ENCODE measurements around the gene PSKH1.

DNA sequence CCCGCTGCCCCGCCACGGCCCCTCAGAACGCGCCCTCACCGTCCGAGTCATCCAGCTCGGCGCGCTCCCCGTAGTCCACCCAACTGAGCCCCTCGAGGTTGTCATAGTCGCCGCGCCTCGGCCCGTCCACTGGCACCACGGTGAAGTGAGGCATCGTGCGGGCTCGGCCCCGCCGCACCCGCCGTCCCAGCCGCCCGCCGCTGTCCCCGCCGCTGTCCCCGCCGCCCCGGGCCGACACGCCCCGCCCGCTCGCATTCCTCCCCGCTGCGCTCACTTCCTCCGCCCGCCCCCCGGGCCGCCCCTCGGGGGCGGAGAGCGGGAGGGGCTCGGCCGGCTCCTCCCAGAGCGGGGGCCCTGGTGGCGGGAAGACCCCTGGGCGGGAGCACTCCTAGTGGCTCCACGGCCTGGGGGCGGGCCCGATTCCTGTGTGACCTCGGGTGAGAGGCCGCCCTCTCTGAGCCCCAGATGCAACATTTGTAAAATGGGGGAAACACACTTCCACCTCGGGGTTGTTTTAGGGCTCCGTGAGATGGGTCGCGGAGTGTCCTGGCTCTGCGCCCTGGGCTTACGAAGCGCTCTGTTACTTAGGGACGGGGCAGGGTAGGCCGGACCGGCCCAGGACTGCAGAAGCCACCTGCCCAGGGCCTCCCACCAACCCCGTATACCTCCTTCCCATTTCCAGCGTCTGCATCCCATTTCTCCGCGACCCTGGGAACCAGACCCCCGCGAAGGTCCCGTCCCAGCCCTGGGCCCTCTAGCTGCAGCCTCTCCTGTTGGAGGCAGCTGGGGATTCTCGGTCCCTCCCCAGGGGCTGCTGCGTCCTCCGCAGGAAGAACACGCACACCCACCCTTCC lies 75.6 kb downstream of the PSKH1 start, which contains the start of gene SLC12A4:
- TF ChIP-seq, protein P1, sequence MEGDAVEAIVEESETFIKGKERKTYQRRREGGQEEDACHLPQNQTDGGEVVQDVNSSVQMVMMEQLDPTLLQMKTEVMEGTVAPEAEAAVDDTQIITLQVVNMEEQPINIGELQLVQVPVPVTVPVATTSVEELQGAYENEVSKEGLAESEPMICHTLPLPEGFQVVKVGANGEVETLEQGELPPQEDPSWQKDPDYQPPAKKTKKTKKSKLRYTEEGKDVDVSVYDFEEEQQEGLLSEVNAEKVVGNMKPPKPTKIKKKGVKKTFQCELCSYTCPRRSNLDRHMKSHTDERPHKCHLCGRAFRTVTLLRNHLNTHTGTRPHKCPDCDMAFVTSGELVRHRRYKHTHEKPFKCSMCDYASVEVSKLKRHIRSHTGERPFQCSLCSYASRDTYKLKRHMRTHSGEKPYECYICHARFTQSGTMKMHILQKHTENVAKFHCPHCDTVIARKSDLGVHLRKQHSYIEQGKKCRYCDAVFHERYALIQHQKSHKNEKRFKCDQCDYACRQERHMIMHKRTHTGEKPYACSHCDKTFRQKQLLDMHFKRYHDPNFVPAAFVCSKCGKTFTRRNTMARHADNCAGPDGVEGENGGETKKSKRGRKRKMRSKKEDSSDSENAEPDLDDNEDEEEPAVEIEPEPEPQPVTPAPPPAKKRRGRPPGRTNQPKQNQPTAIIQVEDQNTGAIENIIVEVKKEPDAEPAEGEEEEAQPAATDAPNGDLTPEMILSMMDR (conservative IDR thresholded peaks at IDR 0.05; ENCODE audit: low read depth, low read length): no peak
- no peak for TF ChIP-seq EZH2 (IDR thresholded peaks at IDR 0.05; ENCODE audit: borderline replicate concordance, low read depth, low read length, poor library complexity, severe bottlenecking)

Data from A673 (cell line).